Kidney (tissue), 14 donors: ENCODE data around the gene FAM217A. TPM values are rescaled to one million over a fixed set of nuclear protein-coding genes. Genes with fewer than 3 reads are reported as not detected.
A peak's percentile ranks its signal among the peaks of the same experiment; 100 is the strongest.

Experiments used
- DNase-seq, 5 donors: peaks; one replicate each; pipeline ENCODE4 v3.0.0-alpha.2; 2013 to 2020
- FAIRE-seq: peaks from 2 replicates; lab custom pipeline; 2012; peaks lifted over from hg19 to GRCh38; lab: Jason Lieb, UNC
- H3K27ac ChIP-seq, 2 donors: one replicate each; pipeline ENCODE4 v1.7.0; 2013; ENCODE audit warnings: low read depth in 2 of 2, low read length in 2 of 2, inconsistent platforms in 1 of 2
- H3K27me3 ChIP-seq: one replicate; pipeline ENCODE4 v1.7.1; 2013; ENCODE audit warnings: low read length, inconsistent platforms; ENCODE audit not compliant: control insufficient read depth, insufficient read depth
- H3K36me3 ChIP-seq, 3 donors: one replicate each; pipeline versions ENCODE4 v1.7.0 to v1.7.1; 2013; ENCODE audit warnings: low read length in 3 of 3, control low read depth in 1 of 3, inconsistent platforms in 1 of 3; ENCODE audit not compliant: insufficient read depth in 3 of 3, control insufficient read depth in 2 of 3
- H3K4me1 ChIP-seq, 3 donors: one replicate each; pipeline versions ENCODE4 v1.7.0 to v1.7.1; 2013; ENCODE audit warnings: low read length in 3 of 3, inconsistent platforms in 1 of 3, low read depth in 1 of 3; ENCODE audit not compliant: control insufficient read depth in 2 of 3, insufficient read depth in 2 of 3
- H3K4me3 ChIP-seq, 3 donors: one replicate each; pipeline versions ENCODE4 v1.7.0 to v1.8.1; 2013; ENCODE audit warnings: low read length in 3 of 3, control low read depth in 1 of 3, inconsistent platforms in 1 of 3
- H3K9ac ChIP-seq, 3 donors: one replicate each; pipeline versions ENCODE4 v1.7.0 to v1.7.1; 2013; ENCODE audit warnings: low read length in 3 of 3, control low read depth in 1 of 3, inconsistent platforms in 1 of 3
- H3K9me3 ChIP-seq, 3 donors: one replicate each; pipeline versions ENCODE4 v1.7.0 to v1.7.1; 2013; ENCODE audit warnings: low read length in 3 of 3, control low read depth in 1 of 3, inconsistent platforms in 1 of 3; ENCODE audit not compliant: control insufficient read depth in 2 of 3, insufficient read depth in 1 of 3
- CTCF ChIP-seq: IDR thresholded peaks from 3 replicates; pipeline ENCODE4 v1.5.1; 2012; ENCODE audit warnings: mild to moderate bottlenecking, moderate library complexity, borderline replicate concordance; ENCODE audit not compliant: insufficient read depth; ENCODE audit errors: extremely low read depth
- intact Hi-C: fragments of 100-400 bp; cut with DNase I; formaldehyde crosslinking; loops from one replicate; pipeline ENCODE4 v1.11.1; 2022
- polyA plus RNA-seq: library from polyadenylated mRNA; stranded (reverse); fragments of 350-450 nt; fragmentation: Illumina TruSeq; extraction: RNeasy Lipid Tissue Mini Kit (QIAGEN cat#74804); gene quantifications from one replicate; pipeline ENCODE4 v1.2.3, GENCODE V29; 2014; ENCODE audit warnings: low read depth, low replicate concordance; ENCODE audit not compliant: insufficient read depth
- total RNA-seq: library from RNA; stranded (reverse); fragmentation: NEBNext Ultra II Directional; extraction: Animal tissue kit (Norgen Biotek cat#: 25700); gene quantifications from one replicate; pipeline ENCODE4 v1.2.1, GENCODE V29; 2021
- donor health status: control.
- donor health status: control.
- donor health status: control.
- donor health status: control.
- donor health status: control.
- donor health status: DM: yes; HTN: yes; CAD: no.
- donor health status: Normal renal cell carcinoma (clear cell type).

The FAM217A gene
- total and polyA plus RNA-seq, 2 donors from 2014 or later: 0.56 TPM; not detected in 1

- H3K9me3 ChIP-seq: no peaks in the 10 kb centered on the region
- intact Hi-C loops: no loop called here
- no peak for FAIRE-seq
- H3K9ac ChIP-seq: peak overlapping the region; percentile 71 to 96 (median 91)
- H3K27me3 ChIP-seq: no peaks in the 10 kb centered on the region
- TF ChIP-seq CTCF: no peak
- H3K36me3 ChIP-seq: no peaks in the 10 kb centered on the region
- H3K4me3 ChIP-seq: peak overlapping the region; percentile 80 to 90 (median 81)
- peak overlapping the region; percentile 97 to 99 for H3K27ac ChIP-seq
- peak in 2 of 5 donors; percentile 44 to 48 for DNase-seq
- H3K4me1 ChIP-seq: peaks cover 5 to 22% (median 18%) of the 10 kb centered on the region in 3 donors
Measured at GRCh38 chr6:4021854-4022695, 56.9 kb downstream of the FAM217A start.

- FAIRE-seq: peak; percentile 83
- no peaks in the 10 kb centered on the region for H3K27me3 ChIP-seq
- intact Hi-C loops: no loop called here
Measured at GRCh38 chr6:4021133-4021853, 57.6 kb downstream of the FAM217A start.

GRCh38 chr6:4020822-4021132 lies 58.2 kb downstream of the FAM217A start:
- peak overlapping the region; percentile 80 to 90 (median 81) for H3K4me3 ChIP-seq
- H3K27ac ChIP-seq: peak overlapping the region; percentile 97 to 99
- no peak for TF ChIP-seq CTCF
- no peaks in the 10 kb centered on the region for H3K36me3 ChIP-seq
- H3K4me1 ChIP-seq: peaks cover 5 to 23% (median 18%) of the 10 kb centered on the region in 3 donors
- H3K9ac ChIP-seq: peak overlapping the region; percentile 35 to 91 (median 71)
- no peaks in the 10 kb centered on the region for H3K27me3 ChIP-seq
- intact Hi-C loops: no loop called here
- H3K9me3 ChIP-seq: no peaks in the 10 kb centered on the region
- DNase-seq (no peak), FAIRE-seq (no peak)

More at GRCh38 chr6:4021133-4021853, 57.6 kb downstream of the FAM217A start:
- H3K4me1 ChIP-seq: peaks cover 5 to 23% (median 18%) of the 10 kb centered on the region in 3 donors
- H3K27ac ChIP-seq: peak overlapping the region; percentile 97 to 99
- peak overlapping the region; percentile 80 to 90 (median 81) for H3K4me3 ChIP-seq
- peak; percentile 97 to 99 (median 98) for DNase-seq
- no peaks in the 10 kb centered on the region for H3K9me3 ChIP-seq
- H3K9ac ChIP-seq: peak overlapping the region; percentile 71 to 96 (median 91)
- H3K36me3 ChIP-seq: no peaks in the 10 kb centered on the region
- TF ChIP-seq CTCF: peak; percentile 35
